GM21528 (cell line): Measurements from ENCODE around the gene CPSF4L.

ENCODE experiments used
- ATAC-seq: cut with Tn5 transposase; IDR thresholded peaks from one replicate; pipeline ENCODE4 v1.9.1; 2021; ENCODE audit warnings: mild to moderate bottlenecking, moderate library complexity; ENCODE audit not compliant: unreplicated experiment, low FRiP score

CPSF4L gene

DNA sequence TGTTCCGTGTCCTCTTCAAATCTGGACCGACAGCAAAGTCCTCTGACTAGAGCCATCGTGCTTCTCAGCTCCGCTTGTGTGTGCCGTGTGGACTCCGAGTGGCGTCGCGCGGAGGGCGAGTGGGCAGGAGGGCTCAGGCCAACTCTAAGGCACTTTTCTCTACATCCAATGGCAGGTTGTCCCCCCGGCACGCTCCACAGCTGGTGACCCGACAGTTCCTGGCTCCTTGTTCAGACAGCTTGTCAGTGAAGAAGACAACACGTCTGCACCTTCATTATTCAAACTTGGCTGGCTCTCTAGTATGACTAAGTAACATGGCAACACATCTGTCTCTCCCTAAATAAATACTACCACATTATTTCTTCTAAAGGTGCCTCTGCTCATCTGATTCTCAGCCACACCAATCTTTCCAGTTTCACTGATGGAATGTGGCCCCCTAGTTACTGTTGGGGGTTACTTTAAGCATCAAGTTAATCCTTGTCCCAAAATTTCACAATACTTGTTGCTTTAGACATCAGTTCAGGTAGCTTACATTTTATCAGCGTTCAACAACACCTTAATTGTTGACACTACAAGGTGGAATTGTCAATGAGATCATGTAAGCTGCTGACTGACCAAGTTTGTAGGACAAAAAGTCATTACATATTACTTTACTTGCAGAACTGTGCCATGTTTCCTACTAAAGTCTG is 53.4 kb downstream of the CPSF4L start:
- ATAC-seq, result no peak

DNA sequence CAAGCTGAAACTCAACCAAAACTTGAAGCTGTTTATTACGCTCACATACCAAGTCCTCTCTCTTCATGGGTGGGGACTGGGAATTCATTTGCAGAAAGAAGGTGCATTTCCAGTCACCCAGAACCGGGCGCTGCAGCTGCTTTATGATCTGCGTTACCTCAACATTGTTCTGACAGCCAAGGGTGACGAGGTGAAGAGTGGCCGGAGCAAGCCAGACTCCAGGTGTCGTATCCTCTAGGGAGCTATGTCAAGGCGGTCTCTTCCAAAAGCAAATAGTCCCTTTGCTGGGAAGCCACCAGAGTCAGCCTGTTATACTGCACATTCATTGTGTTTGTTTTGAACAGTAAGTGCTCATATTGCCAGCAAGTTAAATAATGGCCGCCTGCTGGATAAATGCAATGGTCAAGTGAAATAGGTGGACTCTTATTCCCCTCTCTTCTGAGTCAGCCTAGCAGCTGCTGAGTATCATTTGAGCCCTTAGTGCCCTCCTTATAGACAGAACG is 56.2 kb downstream of the CPSF4L start:
- ATAC-seq, result no peak

DNA sequence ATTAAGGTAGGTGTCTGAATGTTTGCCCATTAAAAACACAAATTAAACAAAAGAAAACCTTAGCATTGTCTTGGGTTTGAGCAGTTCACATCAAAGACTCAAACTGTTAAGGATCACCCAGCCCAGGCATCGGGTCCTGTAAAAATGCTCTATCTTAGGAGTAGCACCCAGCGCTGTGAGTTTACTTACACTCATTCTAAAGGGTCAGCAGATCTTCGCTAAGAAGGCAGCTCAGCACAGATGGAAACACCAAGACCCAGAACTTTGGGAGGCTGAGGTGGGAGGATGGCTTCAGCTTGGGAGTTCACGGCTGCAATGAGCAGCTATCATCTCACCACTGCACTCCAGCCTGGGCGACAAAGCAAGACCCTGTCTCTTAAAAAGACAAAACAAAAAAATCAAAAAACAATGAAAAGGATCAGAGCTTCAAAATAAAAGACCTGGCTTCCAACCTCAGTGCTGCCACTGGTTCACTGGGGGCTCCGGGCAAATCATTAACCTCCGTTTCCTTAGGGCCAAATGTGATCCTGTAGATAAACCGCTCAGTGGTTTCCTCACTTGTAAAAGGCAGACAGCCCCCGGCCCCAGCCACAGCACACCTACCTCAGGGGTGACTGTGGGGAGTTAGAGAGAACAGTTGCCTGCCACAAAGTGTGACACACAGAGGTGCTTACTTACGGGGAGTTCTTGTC is 57.7 kb downstream of the CPSF4L start:
- ATAC-seq, result no peak

DNA sequence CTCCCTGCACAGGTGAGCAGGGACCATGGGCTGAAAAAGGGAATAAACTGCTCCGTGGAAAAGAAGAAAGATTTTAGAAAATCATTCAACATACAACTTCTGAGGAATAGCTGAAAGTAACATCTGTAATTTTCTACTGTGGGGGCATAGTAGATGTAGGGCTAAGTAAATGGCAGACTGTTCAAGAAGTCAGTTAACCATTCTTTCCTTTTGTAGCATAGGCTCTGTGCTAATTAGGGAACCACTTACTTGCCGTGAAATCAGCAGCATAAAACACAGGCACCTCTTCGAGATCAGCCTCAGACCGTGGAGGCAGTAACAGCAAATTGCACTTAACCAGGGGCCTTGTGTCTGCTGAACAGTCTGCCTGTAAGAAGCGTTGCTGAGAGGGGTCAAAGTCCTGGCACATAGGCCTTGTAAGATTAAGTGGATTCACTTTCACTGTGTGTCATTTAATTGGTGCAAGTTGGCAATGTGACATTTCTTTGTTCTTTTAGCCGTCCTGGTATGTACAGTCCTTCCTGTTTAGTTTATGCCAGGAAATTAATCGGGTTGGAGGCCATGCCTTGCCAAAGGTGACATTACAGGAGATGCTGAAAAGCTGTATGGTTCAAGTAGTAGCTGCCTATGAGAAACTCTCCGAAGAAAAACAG is 58.4 kb downstream of the CPSF4L start:
- no peak for ATAC-seq

DNA sequence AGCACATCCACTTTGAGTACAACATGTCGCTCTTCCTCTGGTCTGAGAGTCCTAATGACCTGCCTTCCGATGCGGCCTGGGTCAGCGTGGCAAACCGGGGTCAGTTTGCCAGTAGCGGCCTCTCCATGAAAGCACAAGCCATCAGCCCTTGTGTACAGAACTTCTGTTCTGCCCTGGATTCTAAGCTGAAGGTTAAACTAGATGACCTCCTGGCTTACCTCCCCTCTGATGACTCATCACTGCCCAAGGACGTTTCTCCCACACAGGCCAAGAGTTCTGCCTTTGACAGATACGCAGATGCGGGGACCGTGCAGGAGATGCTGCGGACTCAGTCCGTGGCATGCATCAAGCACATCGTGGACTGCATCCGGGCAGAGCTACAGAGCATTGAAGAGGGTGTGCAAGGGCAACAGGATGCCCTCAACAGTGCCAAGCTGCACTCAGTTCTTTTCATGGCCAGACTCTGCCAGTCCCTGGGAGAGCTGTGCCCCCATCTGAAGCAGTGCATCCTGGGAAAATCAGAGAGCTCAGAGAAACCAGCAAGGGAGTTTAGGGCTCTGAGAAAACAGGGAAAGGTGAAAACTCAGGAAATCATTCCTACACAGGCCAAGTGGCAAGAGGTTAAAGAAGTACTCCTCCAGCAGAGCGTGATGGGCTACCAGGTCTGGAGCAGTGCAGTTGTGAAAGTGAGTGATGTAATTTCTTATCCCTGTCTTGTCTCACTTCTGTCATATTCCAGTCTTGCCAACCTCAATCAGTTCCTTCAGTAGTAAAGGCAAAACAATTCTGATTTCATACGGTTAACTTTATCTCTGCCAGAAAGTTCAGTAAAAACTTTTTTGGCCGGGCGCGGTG is 60.2 kb downstream of the CPSF4L start:
- ATAC-seq, result no peak

DNA sequence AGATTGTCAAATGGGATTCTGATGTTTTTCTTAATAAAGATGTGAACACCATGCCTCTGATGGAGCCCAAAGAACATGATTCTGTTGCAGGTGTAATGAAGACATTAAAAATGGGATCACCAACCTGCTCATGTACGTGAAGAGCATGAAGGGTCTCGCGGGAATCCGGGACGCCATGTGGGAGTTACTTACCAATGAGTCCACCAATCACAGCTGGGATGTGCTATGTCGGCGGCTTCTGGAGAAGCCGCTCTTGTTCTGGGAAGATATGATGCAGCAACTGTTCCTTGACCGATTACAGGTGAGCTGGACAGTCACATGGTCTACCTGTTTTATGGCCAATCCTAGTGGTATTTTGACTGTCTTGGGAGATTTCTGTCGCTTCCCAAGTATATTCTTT is 61.2 kb downstream of the CPSF4L start:
- no peak for ATAC-seq

DNA sequence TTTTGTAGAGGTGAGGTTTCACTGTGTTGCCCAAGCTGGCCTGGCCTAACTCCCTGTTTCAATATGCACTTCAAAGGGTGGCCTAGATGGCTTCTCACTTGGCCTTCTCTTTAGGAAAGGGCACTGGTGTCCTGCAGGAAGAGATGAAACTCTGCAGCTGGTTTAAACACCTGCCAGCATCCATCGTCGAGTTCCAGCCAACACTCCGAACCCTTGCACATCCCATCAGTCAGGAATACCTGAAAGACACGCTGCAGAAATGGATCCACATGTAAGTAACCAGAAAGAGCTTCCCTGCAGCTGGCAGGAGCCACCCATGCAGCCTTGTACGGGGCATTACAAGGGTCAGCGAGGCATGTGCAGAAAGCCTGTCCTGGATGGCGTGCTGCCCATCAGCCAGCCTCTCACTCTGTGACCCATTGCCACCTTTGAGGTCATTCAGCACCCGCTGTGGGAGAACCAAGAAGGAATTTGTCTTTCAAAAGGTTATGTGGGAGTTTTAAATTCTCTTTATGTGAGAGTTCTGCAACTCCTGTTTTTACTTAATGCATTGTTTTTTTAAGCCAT is 61.8 kb downstream of the CPSF4L start:
- ATAC-seq, result no peak

DNA sequence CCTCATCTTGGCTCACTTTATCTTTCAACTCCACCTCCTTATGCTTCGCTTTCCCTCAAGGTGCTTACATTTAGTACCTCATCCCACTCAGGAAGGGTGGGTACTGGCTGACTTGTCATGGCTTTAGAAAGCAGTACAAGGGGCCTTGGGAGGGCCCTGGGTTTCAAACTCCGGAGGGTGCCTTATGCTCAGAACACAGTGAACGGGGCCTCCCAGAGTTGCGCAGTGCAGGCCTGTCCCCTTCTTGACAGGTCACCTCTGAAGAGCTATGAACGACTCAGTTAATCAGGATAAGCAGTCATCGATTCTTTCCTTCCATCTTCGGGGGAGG is 62.8 kb downstream of the CPSF4L start:
- ATAC-seq, result no peak
